NCI-H2196 treated with DMSO at 0.1 percent for 48 hours (cell line): ENCODE measurements around the gene NXF1.
"Not testable (repeated sequence)": the region's sequence is repeated elsewhere in the genome, so short reads cannot be mapped to it uniquely, and the experiment has no call there.

Experiments used
- DNase-seq: peaks from one replicate; lab custom pipeline; 2025; ENCODE audit not compliant: unreplicated experiment; lab: John Stamatoyannopoulos, UW

The NXF1 gene

GRCh38 chr11:62805076-62805892, at the start of gene NXF1:
Gene NXF1, minus strand, starts transcription at chr11:62805440. Its CDS starts 84 bp downstream, at chr11:62805356.
- DNase-seq, result peak; percentile 88

GRCh38 chr11:62854013-62854824, 49.0 kb upstream of the NXF1 start:
- no peak for DNase-seq

GRCh38 chr11:62853279-62853965, 48.2 kb upstream of the NXF1 start:
- no peak for DNase-seq

- no peak for DNase-seq
These were observed 47.4 kb upstream of the NXF1 start for GRCh38 chr11:62852523-62853188.

GRCh38 chr11:62851807-62852522, 46.7 kb upstream of the NXF1 start:
- no peak for DNase-seq

- no peak for DNase-seq
These were observed 45.9 kb upstream of the NXF1 start for GRCh38 chr11:62850911-62851806.

- DNase-seq, result no peak
These were observed 42.6 kb upstream of the NXF1 start for GRCh38 chr11:62847767-62848314.

GRCh38 chr11:62846177-62846576, 40.9 kb upstream of the NXF1 start:
- DNase-seq, result no peak

GRCh38 chr11:62844154-62844553, 38.9 kb upstream of the NXF1 start:
- no peak for DNase-seq

- no peak for DNase-seq
These were observed 38.2 kb upstream of the NXF1 start for GRCh38 chr11:62843466-62843865.

- DNase-seq, result not testable (repeated sequence)
These were observed 37.7 kb upstream of the NXF1 start for GRCh38 chr11:62842891-62843290.

GRCh38 chr11:62842171-62842741, 37.0 kb upstream of the NXF1 start:
- no peak for DNase-seq

- peak; percentile 95 for DNase-seq
These were observed 36.3 kb upstream of the NXF1 start for GRCh38 chr11:62841361-62842170.

- DNase-seq, result peak; percentile 50
These were observed 35.6 kb upstream of the NXF1 start for GRCh38 chr11:62840721-62841360.

GRCh38 chr11:62839050-62839945, 34.1 kb upstream of the NXF1 start, which contains the start of gene WDR74:
Gene WDR74, minus strand, starts transcription at chr11:62839590. Its CDS starts 20 bp downstream, at chr11:62839570.
- peak; percentile 78 for DNase-seq

- no peak for DNase-seq
These were observed 30.1 kb upstream of the NXF1 start for GRCh38 chr11:62835336-62835735.
